ENCODE results near the gene RBMS1. TPM values are rescaled to one million over a fixed set of nuclear protein-coding genes. Genes with fewer than 3 reads are reported as not detected.

RBMS1 gene
- total RNA-seq, 1 donor from 2014 or later: 136 TPM

- Mint-ChIP-seq H3K9me3 (ENCODE audit: unreplicated experiment) (no peaks in the 10 kb centered on the region), H3K36me3 (ENCODE audit: low read depth, unreplicated experiment) (no peaks in the 10 kb centered on the region), H3K27me3 (ENCODE audit: unreplicated experiment) (no peaks in the 10 kb centered on the region), H3K27ac (ENCODE audit: unreplicated experiment) (no peak overlapping the region), H3K4me3 (ENCODE audit: unreplicated experiment) (no peak overlapping the region), H3K4me1 (ENCODE audit: unreplicated experiment) (no peaks in the 10 kb centered on the region)
- no peak for DNase-seq (ENCODE audit: low spot score)
- no peak for TF ChIP-seq CTCF (IDR thresholded peaks at IDR 0.05; ENCODE audit: unreplicated experiment)
Observed at GRCh38 chr2:160251569-160251968, 242.0 kb downstream of the RBMS1 start.

GRCh38 chr2:160249876-160250275 lies 243.7 kb downstream of the RBMS1 start:
- Mint-ChIP-seq H3K4me1 (ENCODE audit: unreplicated experiment) (no peaks in the 10 kb centered on the region), H3K27ac (ENCODE audit: unreplicated experiment) (no peak overlapping the region)

GRCh38 chr2:160247296-160248035 lies 246.1 kb downstream of the RBMS1 start:
- Mint-ChIP-seq H3K27me3 (ENCODE audit: unreplicated experiment) (peaks cover 4% of the 10 kb centered on the region), H3K4me1 (ENCODE audit: unreplicated experiment) (no peaks in the 10 kb centered on the region), H3K36me3 (ENCODE audit: low read depth, unreplicated experiment) (no peaks in the 10 kb centered on the region), H3K9me3 (ENCODE audit: unreplicated experiment) (no peaks in the 10 kb centered on the region), H3K27ac (ENCODE audit: unreplicated experiment) (no peak overlapping the region), H3K4me3 (ENCODE audit: unreplicated experiment) (no peak overlapping the region)
- no peak for TF ChIP-seq CTCF (IDR thresholded peaks at IDR 0.05; ENCODE audit: unreplicated experiment)
- DNase-seq (ENCODE audit: low spot score): no peak

More at GRCh38 chr2:160249876-160250275, 243.7 kb downstream of the RBMS1 start:
- TF ChIP-seq CTCF (IDR thresholded peaks at IDR 0.05; ENCODE audit: unreplicated experiment): no peak
- peaks cover 4% of the 10 kb centered on the region for H3K27me3 Mint-ChIP-seq (ENCODE audit: unreplicated experiment)
- no peak overlapping the region for H3K4me3 Mint-ChIP-seq (ENCODE audit: unreplicated experiment)
- no peaks in the 10 kb centered on the region for H3K9me3 Mint-ChIP-seq (ENCODE audit: unreplicated experiment)
- no peak for DNase-seq (ENCODE audit: low spot score)
- H3K36me3 Mint-ChIP-seq (ENCODE audit: low read depth, unreplicated experiment): no peaks in the 10 kb centered on the region

GRCh38 chr2:160246356-160246755 lies 247.3 kb downstream of the RBMS1 start:
- no peaks in the 10 kb centered on the region for H3K36me3 Mint-ChIP-seq (ENCODE audit: low read depth, unreplicated experiment)
- no peak for DNase-seq (ENCODE audit: low spot score)
- no peak overlapping the region for H3K4me3 Mint-ChIP-seq (ENCODE audit: unreplicated experiment)
- H3K9me3 Mint-ChIP-seq (ENCODE audit: unreplicated experiment): no peaks in the 10 kb centered on the region
- H3K27me3 Mint-ChIP-seq (ENCODE audit: unreplicated experiment): peaks cover 4% of the 10 kb centered on the region
- no peak overlapping the region for H3K27ac Mint-ChIP-seq (ENCODE audit: unreplicated experiment)
- H3K4me1 Mint-ChIP-seq (ENCODE audit: unreplicated experiment): no peaks in the 10 kb centered on the region
- TF ChIP-seq CTCF (IDR thresholded peaks at IDR 0.05; ENCODE audit: unreplicated experiment): no peak

GRCh38 chr2:160245614-160246155 lies 247.9 kb downstream of the RBMS1 start:
- Mint-ChIP-seq H3K36me3 (ENCODE audit: low read depth, unreplicated experiment) (no peaks in the 10 kb centered on the region), H3K27ac (ENCODE audit: unreplicated experiment) (no peak overlapping the region), H3K9me3 (ENCODE audit: unreplicated experiment) (no peaks in the 10 kb centered on the region), H3K4me1 (ENCODE audit: unreplicated experiment) (no peaks in the 10 kb centered on the region), H3K4me3 (ENCODE audit: unreplicated experiment) (no peak overlapping the region), H3K27me3 (ENCODE audit: unreplicated experiment) (peaks cover 4% of the 10 kb centered on the region)
- TF ChIP-seq CTCF (IDR thresholded peaks at IDR 0.05; ENCODE audit: unreplicated experiment): no peak
- no peak for DNase-seq (ENCODE audit: low spot score)
